Kidney (tissue), 14 donors: ENCODE measurements around the gene COQ3. TPM values are rescaled to one million over a fixed set of nuclear protein-coding genes. Genes with fewer than 3 reads are reported as not detected.

Experiments
- DNase-seq, 5 donors: peaks; one replicate each; pipeline ENCODE4 v3.0.0-alpha.2; 2013 to 2020
- FAIRE-seq: peaks from 2 replicates; lab custom pipeline; 2012; peaks lifted over from hg19 to GRCh38; lab: Jason Lieb, UNC
- H3K27ac ChIP-seq, 2 donors: one replicate each; pipeline ENCODE4 v1.7.0; 2013; ENCODE audit warnings: low read depth in 2 of 2, low read length in 2 of 2, inconsistent platforms in 1 of 2
- H3K27me3 ChIP-seq: one replicate; pipeline ENCODE4 v1.7.1; 2013; ENCODE audit warnings: low read length, inconsistent platforms; ENCODE audit not compliant: control insufficient read depth, insufficient read depth
- H3K36me3 ChIP-seq, 3 donors: one replicate each; pipeline versions ENCODE4 v1.7.0 to v1.7.1; 2013; ENCODE audit warnings: low read length in 3 of 3, control low read depth in 1 of 3, inconsistent platforms in 1 of 3; ENCODE audit not compliant: insufficient read depth in 3 of 3, control insufficient read depth in 2 of 3
- H3K4me1 ChIP-seq, 3 donors: one replicate each; pipeline versions ENCODE4 v1.7.0 to v1.7.1; 2013; ENCODE audit warnings: low read length in 3 of 3, inconsistent platforms in 1 of 3, low read depth in 1 of 3; ENCODE audit not compliant: control insufficient read depth in 2 of 3, insufficient read depth in 2 of 3
- H3K4me3 ChIP-seq, 3 donors: one replicate each; pipeline versions ENCODE4 v1.7.0 to v1.8.1; 2013; ENCODE audit warnings: low read length in 3 of 3, control low read depth in 1 of 3, inconsistent platforms in 1 of 3
- H3K9ac ChIP-seq, 3 donors: one replicate each; pipeline versions ENCODE4 v1.7.0 to v1.7.1; 2013; ENCODE audit warnings: low read length in 3 of 3, control low read depth in 1 of 3, inconsistent platforms in 1 of 3
- H3K9me3 ChIP-seq, 3 donors: one replicate each; pipeline versions ENCODE4 v1.7.0 to v1.7.1; 2013; ENCODE audit warnings: low read length in 3 of 3, control low read depth in 1 of 3, inconsistent platforms in 1 of 3; ENCODE audit not compliant: control insufficient read depth in 2 of 3, insufficient read depth in 1 of 3
- CTCF ChIP-seq: IDR thresholded peaks from 3 replicates; pipeline ENCODE4 v1.5.1; 2012; ENCODE audit warnings: mild to moderate bottlenecking, moderate library complexity, borderline replicate concordance; ENCODE audit not compliant: insufficient read depth; ENCODE audit errors: extremely low read depth
- intact Hi-C: fragments of 100-400 bp; cut with DNase I; formaldehyde crosslinking; loops from one replicate; pipeline ENCODE4 v1.11.1; 2022
- polyA plus RNA-seq: library from polyadenylated mRNA; stranded (reverse); fragments of 350-450 nt; fragmentation: Illumina TruSeq; extraction: RNeasy Lipid Tissue Mini Kit (QIAGEN cat#74804); gene quantifications from one replicate; pipeline ENCODE4 v1.2.3, GENCODE V29; 2014; ENCODE audit warnings: low read depth, low replicate concordance; ENCODE audit not compliant: insufficient read depth
- total RNA-seq: library from RNA; stranded (reverse); fragmentation: NEBNext Ultra II Directional; extraction: Animal tissue kit (Norgen Biotek cat#: 25700); gene quantifications from one replicate; pipeline ENCODE4 v1.2.1, GENCODE V29; 2021
- donor health status: control.
- donor health status: control.
- donor health status: control.
- donor health status: control.
- donor health status: control.
- donor health status: DM: yes; HTN: yes; CAD: no.
- donor health status: Normal renal cell carcinoma (clear cell type).

Gene COQ3
- total and polyA plus RNA-seq, 2 donors from 2014 or later, result 8.1 to 18.7 TPM

- Histone ChIP-seq H3K27me3 (no peaks in the 10 kb centered on the region), H3K36me3 (no peaks in the 10 kb centered on the region), H3K9me3 (no peaks in the 10 kb centered on the region), H3K4me3 (peak within 1 kb of the TSS; percentile 50 to 57 (median 51)), H3K27ac (no peak within 1 kb of the TSS), H3K9ac (peak within 1 kb of the TSS in 1 of 3 donors; percentile 43), H3K4me1 (no peaks in the 10 kb centered on the region)
- FAIRE-seq (no peak), DNase-seq (peak; percentile 62 to 77 (median 68))
- intact Hi-C loops, result no loop called here
- TF ChIP-seq CTCF, result peak; percentile 13
These were observed 44.5 kb downstream of the COQ3 start, which contains the start of gene FAXC for GRCh38 chr6:99349171-99350141. FAXC (minus strand) TSS chr6:99349674; CDS start chr6:99349372, 302 bp downstream.

- no peak overlapping the region for H3K9ac ChIP-seq
- no peak for TF ChIP-seq CTCF
- H3K36me3 ChIP-seq, result no peaks in the 10 kb centered on the region
- no peaks in the 10 kb centered on the region for H3K27me3 ChIP-seq
- H3K27ac ChIP-seq, result no peak overlapping the region
- peak in 2 of 5 donors; percentile 13 to 29 for DNase-seq
- FAIRE-seq, result no peak
- H3K4me3 ChIP-seq, result peak overlapping the region; percentile 47 to 52 (median 50)
- intact Hi-C loops, result no loop called here
- no peaks in the 10 kb centered on the region for H3K9me3 ChIP-seq
- no peaks in the 10 kb centered on the region for H3K4me1 ChIP-seq
These were observed 45.5 kb downstream of the COQ3 start for GRCh38 chr6:99348288-99349170.

GRCh38 chr6:99347804-99348203 is 46.2 kb downstream of the COQ3 start:
- TF ChIP-seq CTCF, result no peak
- intact Hi-C loops, result no loop called here
- FAIRE-seq, result no peak
- no peak overlapping the region for H3K4me3 ChIP-seq
- no peaks in the 10 kb centered on the region for H3K9me3 ChIP-seq
- no peak overlapping the region for H3K9ac ChIP-seq
- DNase-seq, result no peak
- H3K27ac ChIP-seq, result no peak overlapping the region
- no peaks in the 10 kb centered on the region for H3K4me1 ChIP-seq
- no peaks in the 10 kb centered on the region for H3K27me3 ChIP-seq
- H3K36me3 ChIP-seq, result no peaks in the 10 kb centered on the region
